SK-N-DZ (cell line): ENCODE data around the gene CACNA1G.

ENCODE experiments used
- DNase-seq: peaks from one replicate; pipeline ENCODE4 v3.0.0-alpha.2; 2015; ENCODE audit warnings: low spot score

CACNA1G gene

GRCh38 chr17:50667259-50668024 is 106.9 kb downstream of the CACNA1G start:
- DNase-seq = no peak

GRCh38 chr17:50668025-50668837 is 107.7 kb downstream of the CACNA1G start:
- no peak for DNase-seq

- no peak for DNase-seq
These were observed 108.5 kb downstream of the CACNA1G start for GRCh38 chr17:50668838-50669581.

GRCh38 chr17:50672071-50672470 is 111.6 kb downstream of the CACNA1G start:
- no peak for DNase-seq

- DNase-seq = no peak
These were observed 112.5 kb downstream of the CACNA1G start for GRCh38 chr17:50672831-50673551.

- DNase-seq = no peak
These were observed 114.7 kb downstream of the CACNA1G start for GRCh38 chr17:50675190-50675589.

GRCh38 chr17:50675627-50676026 is 115.1 kb downstream of the CACNA1G start:
- DNase-seq = no peak

GRCh38 chr17:50676065-50676975 is 115.8 kb downstream of the CACNA1G start:
- no peak for DNase-seq
